GM18526 (cell line): ENCODE measurements around the gene SEC22A.

ENCODE experiments used
- POLR2A ChIP-seq: IDR thresholded peaks from 3 replicates; pipeline ENCODE4 v1.6.1; 2011; ENCODE audit not compliant: insufficient read length; ENCODE audit errors: extremely low read depth

Gene SEC22A

DNA sequence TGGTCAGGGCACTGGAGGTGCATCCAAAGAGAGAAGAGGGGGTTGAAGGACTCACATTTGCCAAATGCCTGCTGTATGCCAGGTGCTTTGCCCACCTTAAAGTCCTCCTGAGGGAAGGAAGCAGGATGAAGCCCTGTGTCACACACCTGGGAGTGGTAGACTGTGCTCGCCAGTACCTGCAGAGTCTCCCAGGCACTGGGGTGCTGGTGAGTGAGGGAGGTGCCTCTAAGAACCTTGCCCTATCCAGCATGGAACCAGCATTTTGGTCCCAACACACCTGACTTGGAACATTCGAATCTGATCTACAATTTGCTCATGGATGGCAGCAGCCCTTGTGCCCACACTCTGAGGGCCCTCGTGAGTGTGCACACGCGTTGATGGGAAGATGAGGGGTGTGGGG lies 76.7 kb downstream of the SEC22A start:
- no peak for TF ChIP-seq POLR2A

DNA sequence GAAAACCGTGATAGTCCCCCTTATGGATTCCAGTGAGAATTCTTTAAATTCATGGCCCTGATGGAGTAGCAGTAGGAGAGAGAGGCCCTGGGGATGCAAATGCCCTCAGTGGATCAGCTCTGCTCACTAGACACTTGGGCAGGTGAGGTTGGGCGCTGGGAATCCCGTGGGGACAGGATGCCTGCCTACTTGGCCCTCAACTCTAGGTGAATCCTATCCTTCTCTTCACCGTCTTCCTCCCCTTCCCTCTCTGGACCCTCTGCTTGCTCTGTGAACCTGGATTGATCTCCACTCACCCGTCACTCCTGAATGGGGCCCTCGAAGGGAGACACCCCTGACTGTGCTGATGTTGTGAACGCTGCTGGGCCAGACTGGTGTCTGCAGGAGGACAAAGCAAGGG lies 77.4 kb downstream of the SEC22A start:
- TF ChIP-seq POLR2A = no peak

DNA sequence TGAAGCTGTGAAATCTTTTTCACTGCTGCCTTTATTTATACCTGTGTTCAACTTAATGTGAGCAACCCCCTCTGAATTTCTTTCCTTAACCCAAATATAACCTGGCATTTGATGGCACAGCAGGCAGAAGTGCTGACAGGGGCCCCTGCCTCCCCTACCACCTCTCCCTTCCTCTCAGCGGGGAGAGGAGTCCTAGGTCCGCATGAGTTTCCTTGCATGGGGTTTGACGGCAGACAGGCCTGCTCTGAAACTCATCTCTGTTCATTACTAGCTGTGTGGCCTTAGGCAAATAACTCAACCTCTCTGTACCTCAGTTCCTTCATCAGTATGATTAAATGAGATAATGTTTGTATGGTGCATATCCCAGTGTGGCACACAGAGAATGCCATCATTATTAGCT lies 79.7 kb downstream of the SEC22A start:
- no peak for TF ChIP-seq POLR2A

DNA sequence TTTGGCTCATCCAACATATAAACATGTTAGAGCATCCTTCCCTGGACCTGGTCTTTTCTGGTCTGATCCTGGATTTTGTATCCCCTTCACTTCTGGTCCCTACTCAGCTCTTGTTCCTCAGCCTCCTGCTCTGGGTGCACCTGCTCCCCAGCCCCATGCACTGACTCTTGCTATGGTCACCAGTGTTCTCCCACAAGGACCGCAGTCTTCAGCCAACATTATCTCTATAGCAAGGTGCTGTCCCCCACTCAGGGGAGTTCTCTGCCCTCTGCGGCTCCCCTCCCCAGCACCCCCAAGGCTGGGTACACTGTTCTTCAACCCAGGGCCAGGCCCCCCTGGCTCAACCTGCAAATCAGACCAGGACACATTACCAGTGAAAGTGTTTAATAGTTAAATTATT lies 80.2 kb downstream of the SEC22A start:
- TF ChIP-seq POLR2A = no peak

DNA sequence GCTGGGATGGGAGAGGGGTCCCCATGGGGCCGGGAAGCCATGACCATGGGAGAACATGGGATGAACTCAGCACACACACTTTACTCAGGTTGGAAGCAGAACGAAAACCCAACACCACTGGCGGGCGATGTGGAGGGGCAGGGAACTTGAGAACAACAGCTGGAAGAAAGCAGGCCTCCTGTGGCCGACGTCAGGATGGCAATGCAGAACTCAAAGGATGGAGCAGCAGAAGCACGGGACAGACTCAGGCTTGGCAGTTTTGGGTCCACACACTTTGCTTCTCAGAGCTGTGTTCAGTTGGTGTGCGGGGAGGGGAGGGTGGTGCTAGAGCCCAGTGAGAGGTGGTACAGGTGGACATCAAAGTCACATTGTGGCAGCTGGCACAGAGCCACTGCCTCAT lies 80.7 kb downstream of the SEC22A start:
- TF ChIP-seq POLR2A = no peak

DNA sequence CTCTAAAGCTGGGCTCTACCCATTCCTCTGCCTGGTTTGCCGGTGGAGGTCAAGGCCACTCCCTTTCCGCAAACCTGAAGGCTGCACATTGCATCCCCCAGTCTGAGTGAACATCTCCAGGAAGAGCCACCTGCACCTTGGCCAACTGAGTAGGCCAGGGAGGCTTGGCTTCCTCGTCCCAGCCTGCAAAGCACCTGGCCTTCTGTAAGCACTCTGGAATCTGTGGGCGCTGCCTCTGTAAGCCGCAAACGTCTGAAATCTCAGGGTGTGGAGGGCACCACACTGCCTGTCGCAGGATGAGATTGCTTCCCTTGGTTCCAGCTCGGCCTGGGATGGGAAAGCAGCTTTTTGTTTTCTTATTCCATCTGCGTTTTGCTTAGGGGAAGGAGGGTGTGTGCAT lies 81.3 kb downstream of the SEC22A start:
- no peak for TF ChIP-seq POLR2A

DNA sequence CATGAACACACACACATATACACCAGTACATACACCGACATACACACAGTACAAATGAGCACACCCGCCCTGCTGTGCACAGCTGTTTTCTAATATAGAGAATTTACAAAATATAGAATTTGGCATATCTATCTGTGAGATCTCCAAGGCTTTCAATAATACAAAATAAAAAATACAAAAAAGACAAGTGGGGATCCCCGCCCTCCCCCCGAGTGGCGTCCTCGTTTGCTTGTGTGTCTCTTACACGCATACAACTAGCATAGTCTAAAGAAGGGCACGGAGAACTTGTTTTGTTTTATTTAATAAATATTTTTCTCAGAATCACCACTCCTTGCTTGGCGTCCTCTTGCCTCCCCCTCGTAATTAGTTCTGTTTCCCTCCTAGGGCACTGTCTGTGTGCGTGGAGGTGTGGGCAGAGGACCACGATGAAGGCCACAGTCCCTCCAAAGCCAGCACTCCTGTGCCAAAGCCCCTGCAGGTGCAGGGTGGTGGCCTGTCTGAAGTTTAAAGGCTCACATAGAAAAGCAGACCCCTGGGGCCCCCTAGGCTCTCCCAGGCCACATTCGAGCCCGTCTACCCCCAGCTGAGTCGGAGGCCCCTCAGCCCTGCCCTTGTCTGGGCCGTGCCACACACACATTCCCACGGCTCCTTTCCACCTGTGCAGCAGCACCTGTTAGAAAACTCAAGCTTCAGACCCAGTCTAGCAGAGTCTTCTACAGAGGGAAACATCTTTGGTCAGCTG lies 82.1 kb downstream of the SEC22A start:
- TF ChIP-seq POLR2A = no peak

DNA sequence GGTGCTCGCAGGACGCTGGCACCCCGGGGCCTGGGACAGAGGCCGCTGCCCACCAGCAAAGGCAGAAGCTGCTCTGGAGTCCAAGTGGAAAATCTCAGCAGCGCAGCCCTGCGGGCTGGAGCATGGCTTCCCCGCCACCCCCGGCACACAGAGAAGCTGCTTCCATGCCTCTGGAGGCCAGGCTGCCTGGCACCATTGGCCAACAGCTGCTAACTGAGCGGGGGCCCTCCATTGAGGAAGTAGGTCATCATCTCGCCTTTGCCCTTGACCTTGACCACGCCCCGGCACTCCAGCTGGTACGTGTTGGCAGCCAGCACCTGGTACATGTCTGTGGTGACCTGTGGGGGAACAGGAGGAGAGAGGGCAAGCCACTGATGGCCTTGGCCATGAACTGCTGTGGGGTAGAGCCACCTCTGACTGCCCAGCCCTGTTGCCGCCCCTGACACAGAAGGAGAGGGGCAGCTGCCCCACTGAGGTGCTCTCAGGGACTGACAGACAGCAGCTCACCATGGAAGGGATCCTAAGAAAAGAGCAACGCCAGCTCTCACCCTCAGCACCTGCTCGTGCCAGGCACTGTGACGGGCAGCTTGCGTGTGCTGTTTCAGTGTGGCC lies 82.8 kb downstream of the SEC22A start:
- TF ChIP-seq POLR2A = no peak

DNA sequence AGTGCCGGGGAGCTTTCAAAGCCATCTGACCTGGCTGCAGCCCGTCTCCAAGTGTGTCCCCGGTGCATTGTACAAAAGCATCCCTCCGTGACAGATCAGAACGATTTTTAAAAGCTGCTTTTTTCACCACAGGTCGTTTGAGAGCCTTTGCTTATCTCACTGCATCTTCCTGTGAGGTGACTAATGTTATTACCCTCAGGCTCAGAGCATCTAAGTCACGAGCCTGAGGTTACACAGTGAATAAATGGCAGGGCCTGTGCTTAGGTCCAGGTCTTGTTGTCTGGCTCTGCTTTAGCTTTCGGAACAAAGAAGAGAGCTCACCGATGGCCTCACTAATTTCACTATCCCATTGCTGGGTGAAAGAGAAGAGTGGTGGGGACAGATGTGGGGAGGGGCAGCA lies 83.3 kb downstream of the SEC22A start:
- TF ChIP-seq POLR2A = no peak

DNA sequence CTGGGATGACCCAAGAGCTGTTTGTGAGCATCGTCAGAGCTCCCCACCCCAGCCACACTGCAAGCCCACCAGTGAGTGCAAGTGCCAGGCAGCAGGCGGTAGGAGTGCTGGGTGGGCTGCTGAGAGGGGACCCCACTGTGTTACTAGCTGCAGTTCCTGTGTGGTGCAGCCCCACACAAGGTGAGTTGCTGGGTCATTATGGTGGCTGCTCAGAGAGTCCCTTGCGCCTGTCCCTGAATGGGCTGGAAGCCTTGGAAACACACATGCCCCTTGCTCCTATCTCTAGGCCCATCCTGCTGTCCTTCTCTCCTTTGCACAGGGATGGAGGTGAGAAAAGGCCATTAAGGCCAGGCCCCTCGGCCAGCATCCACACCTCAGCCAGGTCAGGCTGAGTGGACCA lies 83.7 kb downstream of the SEC22A start:
- TF ChIP-seq POLR2A = no peak

DNA sequence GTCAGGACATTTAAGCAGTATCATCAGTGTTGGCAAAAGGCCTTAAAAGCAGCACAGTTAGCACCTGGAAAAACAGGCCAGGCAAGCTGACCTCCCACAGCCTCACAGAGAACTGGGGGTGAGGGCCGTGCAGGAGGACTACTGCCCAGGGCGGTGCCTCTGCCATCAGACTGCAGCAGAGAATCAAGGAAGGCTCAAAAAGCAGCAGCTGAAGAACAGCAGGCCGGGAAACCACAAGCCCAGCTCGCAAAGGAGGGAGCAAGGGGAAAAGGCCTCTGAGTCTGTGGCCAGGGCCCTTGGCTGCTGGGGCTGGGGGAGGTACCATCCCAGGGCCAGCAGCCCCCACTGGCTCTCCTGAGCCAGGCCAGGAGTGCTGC lies 84.2 kb downstream of the SEC22A start:
- TF ChIP-seq POLR2A = no peak

DNA sequence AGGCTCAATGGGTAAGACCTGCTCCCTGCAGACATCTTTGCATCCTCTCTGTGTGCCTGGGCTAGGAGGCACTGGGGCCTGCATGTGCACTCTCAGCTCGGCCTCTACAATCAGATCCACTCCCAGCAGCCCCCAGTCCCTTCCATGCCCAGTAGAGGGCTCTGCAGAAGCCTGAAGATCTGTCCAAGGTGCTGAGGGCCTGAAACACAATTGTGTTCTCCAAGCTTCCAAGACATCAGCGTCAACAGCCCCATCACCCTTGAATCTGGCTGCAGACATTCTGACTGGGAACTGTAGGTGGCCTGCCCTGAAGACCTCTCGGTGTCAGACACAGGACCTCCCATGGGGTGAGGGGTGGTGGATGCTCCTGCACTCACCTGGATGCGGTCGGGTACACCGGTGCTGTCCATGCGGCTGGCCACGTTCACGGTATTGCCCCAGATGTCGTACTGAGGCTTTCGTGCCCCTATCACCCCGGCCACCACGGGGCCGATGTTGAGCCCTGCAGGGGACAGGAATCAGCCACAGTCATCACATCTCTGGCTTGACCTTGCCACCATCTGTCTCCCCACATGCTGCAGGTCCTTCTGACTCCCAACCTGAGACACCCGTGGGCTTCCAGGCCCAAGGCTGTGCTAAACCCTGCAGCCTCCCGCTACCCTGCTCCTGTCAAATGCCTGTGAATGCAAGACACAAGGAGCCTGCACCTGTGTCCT lies 84.7 kb downstream of the SEC22A start:
- TF ChIP-seq POLR2A = no peak

DNA sequence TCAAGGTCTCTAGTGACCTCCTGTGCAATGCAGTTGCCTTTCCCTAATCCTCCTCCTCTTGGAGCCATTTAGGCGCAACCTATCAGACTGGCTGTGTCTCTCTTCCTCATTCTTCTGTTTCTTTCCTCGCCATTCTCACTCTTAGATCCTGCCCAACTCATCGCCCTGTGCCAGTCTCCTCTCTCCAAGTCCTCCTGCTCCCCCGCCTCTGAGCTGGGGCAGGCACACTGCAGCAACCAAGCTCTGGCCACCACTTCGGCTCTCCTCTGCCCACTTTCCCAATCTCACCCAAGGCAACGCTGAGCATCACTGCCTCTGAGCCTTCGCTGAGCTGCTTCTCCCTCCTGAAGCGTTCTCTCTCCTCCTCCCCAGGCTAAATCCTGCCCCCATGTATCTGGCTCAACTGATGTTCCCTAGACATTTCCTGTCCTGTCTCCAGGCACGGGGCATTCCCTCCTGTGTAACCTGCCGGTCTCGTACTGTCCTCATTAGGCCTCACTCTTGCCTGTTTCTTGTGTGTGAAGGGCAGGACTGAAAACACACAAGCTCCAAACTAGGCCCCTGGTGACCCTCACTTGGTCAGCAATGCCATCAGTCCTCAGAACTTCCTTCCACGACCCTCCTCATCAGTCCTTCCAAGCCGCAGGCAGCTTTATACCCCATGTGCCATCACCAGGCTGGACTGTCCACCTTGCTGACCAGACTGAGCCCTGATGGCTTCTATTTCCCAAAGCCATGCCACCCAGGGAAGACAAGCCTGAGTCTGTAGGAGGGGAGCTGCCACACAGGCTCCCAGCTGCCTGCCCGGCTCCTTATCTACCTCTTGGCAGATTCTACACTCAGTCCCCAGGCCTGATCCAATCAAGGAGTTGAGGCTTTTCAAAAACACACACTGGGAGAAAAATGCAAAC lies 85.6 kb downstream of the SEC22A start:
- no peak for TF ChIP-seq POLR2A

DNA sequence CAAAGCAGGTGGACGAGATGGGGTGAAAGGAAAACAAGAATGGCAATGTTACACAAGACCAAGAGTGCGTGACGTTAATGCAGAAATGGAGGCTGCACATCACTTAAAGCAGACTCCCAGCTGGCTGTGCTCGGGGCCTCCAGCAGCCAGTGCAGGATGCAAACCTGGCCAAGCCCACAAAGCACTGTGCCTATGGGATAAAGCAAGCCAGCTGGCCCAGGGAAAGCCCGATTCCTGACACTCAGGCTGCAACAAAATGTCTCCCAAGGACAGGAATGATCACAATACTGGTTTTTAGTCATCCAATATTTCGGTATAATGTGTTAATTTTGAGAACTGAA lies 86.2 kb downstream of the SEC22A start:
- no peak for TF ChIP-seq POLR2A

DNA sequence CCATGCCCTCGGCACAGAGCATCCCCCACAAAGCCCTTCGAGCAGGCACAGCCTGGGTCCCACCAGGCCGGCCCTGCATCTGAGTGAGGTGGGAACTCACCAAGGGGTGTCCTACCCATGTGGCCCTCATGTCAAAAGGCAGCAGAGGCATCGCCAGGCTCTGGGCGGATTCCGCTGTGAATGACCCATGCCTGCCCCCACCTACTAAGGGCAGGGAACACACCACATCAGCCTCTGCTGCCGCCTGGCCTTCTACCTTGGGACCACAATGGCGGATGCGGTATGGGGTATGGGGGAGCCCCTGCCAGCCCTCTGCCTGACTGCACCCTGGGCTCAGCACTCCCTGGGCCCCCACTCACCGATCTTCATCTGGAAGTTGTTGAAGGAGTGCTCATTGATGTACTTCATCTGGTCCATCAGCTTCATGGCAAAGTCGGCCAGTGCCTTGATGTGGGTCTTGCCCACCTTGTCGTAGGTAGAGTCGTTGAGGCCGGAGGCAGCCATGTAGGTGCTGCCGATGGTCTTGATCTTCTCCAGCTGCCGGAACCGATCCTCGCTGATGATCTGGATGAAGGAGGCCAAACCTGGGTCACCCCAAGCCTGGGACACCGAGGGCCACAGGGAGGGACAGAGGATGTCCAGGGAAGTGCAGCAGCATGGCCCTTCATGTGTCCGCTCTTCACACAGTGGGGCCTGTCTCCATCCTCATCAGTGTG lies 87.8 kb downstream of the SEC22A start:
- no peak for TF ChIP-seq POLR2A
